ENCODE results near the gene SPDEF. TPM values are rescaled to one million over a fixed set of nuclear protein-coding genes. Genes with fewer than 3 reads are reported as not detected.

The SPDEF gene
- total RNA-seq, 1 donor from 2014 or later, result 1.6 TPM

GRCh38 chr6:34517966-34518365 lies 38.2 kb downstream of the SPDEF start:
- Mint-ChIP-seq H3K27me3 (peaks cover 10% of the 10 kb centered on the region), H3K4me1 (ENCODE audit: unreplicated experiment) (peaks cover 15% of the 10 kb centered on the region), H3K9me3 (no peaks in the 10 kb centered on the region), H3K27ac (no peak overlapping the region), H3K4me3 (no peak overlapping the region), H3K36me3 (no peaks in the 10 kb centered on the region)
- DNase-seq (ENCODE audit: extremely low spot score, unreplicated experiment), result no peak
- TF ChIP-seq, protein P1, sequence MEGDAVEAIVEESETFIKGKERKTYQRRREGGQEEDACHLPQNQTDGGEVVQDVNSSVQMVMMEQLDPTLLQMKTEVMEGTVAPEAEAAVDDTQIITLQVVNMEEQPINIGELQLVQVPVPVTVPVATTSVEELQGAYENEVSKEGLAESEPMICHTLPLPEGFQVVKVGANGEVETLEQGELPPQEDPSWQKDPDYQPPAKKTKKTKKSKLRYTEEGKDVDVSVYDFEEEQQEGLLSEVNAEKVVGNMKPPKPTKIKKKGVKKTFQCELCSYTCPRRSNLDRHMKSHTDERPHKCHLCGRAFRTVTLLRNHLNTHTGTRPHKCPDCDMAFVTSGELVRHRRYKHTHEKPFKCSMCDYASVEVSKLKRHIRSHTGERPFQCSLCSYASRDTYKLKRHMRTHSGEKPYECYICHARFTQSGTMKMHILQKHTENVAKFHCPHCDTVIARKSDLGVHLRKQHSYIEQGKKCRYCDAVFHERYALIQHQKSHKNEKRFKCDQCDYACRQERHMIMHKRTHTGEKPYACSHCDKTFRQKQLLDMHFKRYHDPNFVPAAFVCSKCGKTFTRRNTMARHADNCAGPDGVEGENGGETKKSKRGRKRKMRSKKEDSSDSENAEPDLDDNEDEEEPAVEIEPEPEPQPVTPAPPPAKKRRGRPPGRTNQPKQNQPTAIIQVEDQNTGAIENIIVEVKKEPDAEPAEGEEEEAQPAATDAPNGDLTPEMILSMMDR (conservative IDR thresholded peaks at IDR 0.05), result no peak

GRCh38 chr6:34517461-34517881 lies 38.7 kb downstream of the SPDEF start:
- no peak for DNase-seq (ENCODE audit: extremely low spot score, unreplicated experiment)

DNA sequence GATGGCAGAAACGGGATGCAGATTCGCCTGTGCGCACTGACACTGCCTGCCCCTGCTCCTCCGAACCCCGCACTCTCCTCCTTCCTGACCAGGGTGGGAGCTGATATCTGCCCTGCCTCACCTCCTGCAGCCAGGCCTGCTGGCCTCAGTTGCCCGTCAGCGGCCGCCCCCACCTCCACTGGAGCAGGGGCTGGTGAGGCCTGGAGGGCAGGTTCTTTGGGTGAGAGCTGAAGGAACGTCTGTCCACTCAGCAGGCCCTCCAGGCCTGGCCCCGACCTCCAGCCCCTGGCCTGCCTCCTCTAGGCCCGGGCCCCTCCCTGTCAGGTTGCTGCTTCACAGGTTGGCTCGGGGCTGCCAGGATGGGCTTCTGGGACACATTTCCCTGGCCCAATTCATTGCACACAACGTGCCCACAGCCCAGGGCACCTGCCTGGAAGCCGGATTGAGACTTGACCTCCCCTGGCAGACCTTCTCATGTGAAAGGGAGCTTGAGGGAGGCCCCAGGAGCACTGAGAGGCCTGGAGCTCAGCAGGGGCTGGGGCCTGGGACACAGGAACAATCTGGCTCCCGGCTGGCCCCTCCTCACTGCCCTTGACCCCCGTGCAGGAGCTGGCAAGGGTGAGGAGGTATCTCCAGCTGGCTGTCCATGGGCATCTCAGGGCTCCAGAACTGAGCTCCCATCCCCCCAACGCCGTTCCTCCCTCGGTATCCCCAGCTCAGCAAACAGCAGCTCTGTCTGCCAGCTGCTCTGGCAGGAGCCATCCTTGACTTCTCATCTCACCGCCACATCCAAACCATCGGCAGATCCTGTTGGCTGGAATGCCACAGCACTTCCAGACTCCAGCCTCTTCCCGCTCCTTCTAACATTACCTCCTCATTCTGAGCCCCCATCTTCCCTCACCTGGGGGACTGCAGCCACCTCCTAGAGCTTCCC lies 39.5 kb downstream of the SPDEF start:
- TF ChIP-seq, protein P1 (conservative IDR thresholded peaks at IDR 0.05), result no peak
- no peaks in the 10 kb centered on the region for H3K9me3 Mint-ChIP-seq
- H3K27ac Mint-ChIP-seq, result peak overlapping the region; percentile 28
- DNase-seq (ENCODE audit: extremely low spot score, unreplicated experiment), result no peak
- no peaks in the 10 kb centered on the region for H3K36me3 Mint-ChIP-seq
- peaks cover 19% of the 10 kb centered on the region for H3K4me1 Mint-ChIP-seq (ENCODE audit: unreplicated experiment)
- H3K4me3 Mint-ChIP-seq, result no peak overlapping the region
- H3K27me3 Mint-ChIP-seq, result peaks cover 10% of the 10 kb centered on the region

More at GRCh38 chr6:34517461-34517881, 38.7 kb downstream of the SPDEF start:
- Mint-ChIP-seq H3K27me3 (peaks cover 10% of the 10 kb centered on the region), H3K4me1 (ENCODE audit: unreplicated experiment) (peaks cover 15% of the 10 kb centered on the region), H3K9me3 (no peaks in the 10 kb centered on the region), H3K4me3 (no peak overlapping the region), H3K36me3 (no peaks in the 10 kb centered on the region), H3K27ac (peak overlapping the region; percentile 28)
- TF ChIP-seq, protein P1 (conservative IDR thresholded peaks at IDR 0.05), result no peak

- Mint-ChIP-seq H3K4me1 (ENCODE audit: unreplicated experiment) (peaks cover 19% of the 10 kb centered on the region), H3K4me3 (no peak overlapping the region), H3K9me3 (no peaks in the 10 kb centered on the region), H3K27ac (no peak overlapping the region), H3K36me3 (no peaks in the 10 kb centered on the region), H3K27me3 (peaks cover 10% of the 10 kb centered on the region)
- TF ChIP-seq, protein P1 (conservative IDR thresholded peaks at IDR 0.05), result no peak
- DNase-seq (ENCODE audit: extremely low spot score, unreplicated experiment), result no peak
These were observed 40.4 kb downstream of the SPDEF start for GRCh38 chr6:34515473-34516387.

DNA sequence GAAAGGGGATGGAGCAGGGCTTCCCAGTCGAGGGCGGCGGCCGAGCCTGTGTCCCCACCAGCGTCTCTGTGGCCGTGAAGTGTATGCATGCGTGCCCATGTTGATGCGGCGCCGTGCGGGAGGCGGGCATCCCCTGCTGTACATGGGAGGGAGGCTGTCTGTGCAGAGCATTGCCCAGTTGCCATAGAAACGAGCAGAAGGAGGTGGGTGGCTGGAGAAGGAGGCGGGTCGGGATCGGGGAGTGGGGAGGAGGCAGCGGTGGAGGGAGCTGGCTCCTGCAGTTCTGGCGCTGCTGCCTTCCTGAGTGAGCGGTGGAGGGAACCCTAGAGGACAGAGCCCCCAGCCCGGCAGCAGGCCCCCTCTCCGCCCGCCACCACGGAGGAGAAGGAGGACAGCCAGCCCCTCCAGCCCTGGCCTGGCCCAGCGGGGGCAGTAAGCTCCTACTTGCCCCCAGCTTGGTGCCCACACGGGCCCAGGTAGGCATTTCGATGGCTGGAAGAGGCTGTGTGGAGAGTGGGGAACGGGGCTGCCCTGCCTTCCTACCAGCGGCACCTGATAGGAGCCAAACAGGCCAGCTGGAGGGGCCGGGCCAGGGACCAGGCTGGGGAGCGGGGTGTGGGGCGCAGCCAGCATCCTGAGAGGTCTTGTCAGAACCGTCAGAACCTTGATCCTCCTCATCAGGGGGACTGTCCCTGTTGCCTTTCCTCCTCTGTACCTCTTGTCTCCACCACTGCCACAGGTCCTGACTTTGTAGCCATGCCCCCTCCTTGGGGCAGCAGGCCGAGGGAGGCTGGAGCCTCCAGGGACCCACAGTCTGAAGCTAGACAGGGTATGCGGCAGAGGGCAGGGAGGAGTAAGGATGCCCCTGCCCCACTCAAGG lies 41.3 kb downstream of the SPDEF start:
- H3K4me1 Mint-ChIP-seq (ENCODE audit: unreplicated experiment), result peaks cover 19% of the 10 kb centered on the region
- TF ChIP-seq, protein P1 (conservative IDR thresholded peaks at IDR 0.05), result no peak
- H3K27ac Mint-ChIP-seq, result no peak overlapping the region
- DNase-seq (ENCODE audit: extremely low spot score, unreplicated experiment), result no peak
- H3K36me3 Mint-ChIP-seq, result no peaks in the 10 kb centered on the region
- peak overlapping the region; percentile 82 for H3K4me3 Mint-ChIP-seq
- peaks cover 10% of the 10 kb centered on the region for H3K27me3 Mint-ChIP-seq
- H3K9me3 Mint-ChIP-seq, result no peaks in the 10 kb centered on the region

Measured in type B pancreatic cell (in vitro differentiated cells).